GM18907 (cell line): ENCODE results near the gene GNG13.
"Not testable (repeated sequence)": the region's sequence is repeated elsewhere in the genome, so short reads cannot be mapped to it uniquely, and the experiment has no call there.

Experiments
- ATAC-seq: cut with Tn5 transposase; IDR thresholded peaks from one replicate; pipeline ENCODE4 v1.9.1; 2021; ENCODE audit warnings: mild to moderate bottlenecking, moderate library complexity; ENCODE audit not compliant: unreplicated experiment

GNG13 gene

GRCh38 chr16:832652-833336 lies 32.3 kb upstream of the GNG13 start:
- no peak for ATAC-seq

GRCh38 chr16:831571-832413 lies 31.3 kb upstream of the GNG13 start:
- ATAC-seq, result no peak

GRCh38 chr16:830871-831570 lies 30.5 kb upstream of the GNG13 start:
- no peak for ATAC-seq

GRCh38 chr16:830107-830870 lies 29.8 kb upstream of the GNG13 start:
- ATAC-seq, result no peak

- no peak for ATAC-seq
These were observed 28.4 kb upstream of the GNG13 start for GRCh38 chr16:828891-829290.

- ATAC-seq, result no peak
These were observed 27.0 kb upstream of the GNG13 start for GRCh38 chr16:827513-827912.

GRCh38 chr16:825341-826061 lies 25.0 kb upstream of the GNG13 start:
- ATAC-seq, result no peak

- ATAC-seq, result no peak
These were observed 24.1 kb upstream of the GNG13 start for GRCh38 chr16:824601-825000.

GRCh38 chr16:824194-824593 lies 23.7 kb upstream of the GNG13 start:
- no peak for ATAC-seq

GRCh38 chr16:822909-823297 lies 22.4 kb upstream of the GNG13 start:
- ATAC-seq, result no peak

GRCh38 chr16:822174-822908 lies 21.8 kb upstream of the GNG13 start:
- ATAC-seq, result no peak

- no peak for ATAC-seq
These were observed 21.2 kb upstream of the GNG13 start for GRCh38 chr16:821751-822150.

GRCh38 chr16:820748-821147 lies 20.2 kb upstream of the GNG13 start:
- no peak for ATAC-seq

GRCh38 chr16:820044-820408 lies 19.5 kb upstream of the GNG13 start:
- not testable (repeated sequence) for ATAC-seq

- no peak for ATAC-seq
These were observed 19.0 kb upstream of the GNG13 start for GRCh38 chr16:819336-820043.

GRCh38 chr16:818592-818991 lies 18.1 kb upstream of the GNG13 start:
- no peak for ATAC-seq

- no peak for ATAC-seq
These were observed 17.6 kb upstream of the GNG13 start for GRCh38 chr16:818132-818531.

GRCh38 chr16:817001-817906 lies 16.7 kb upstream of the GNG13 start:
- ATAC-seq, result no peak
